A549 (cell line): ENCODE measurements around the gene ENOX2. TPM values are rescaled to one million over a fixed set of nuclear protein-coding genes. Genes with fewer than 3 reads are reported as not detected.

ENCODE experiments used
- ATAC-seq, 2 experiments: fragments of 200-7000 bp in 1 of 2; fragments of >200 bp in 1 of 2; cut with Nextera tagmentation in 1 of 2; cut with Tn5 transposase in 1 of 2; 3 replicates each; pipeline versions ENCODE4 v1.8.0 to v1.9.1; 2018 to 2020; ENCODE audit warnings: mild to moderate bottlenecking in 1 of 2, moderate library complexity in 1 of 2
- CTCF ChIA-PET: fragments of 300-600 bp; sonication (Branson Sonifier 250); formaldehyde crosslinking; extraction: SDS; loops from one replicate; lab custom pipeline; 2021; ENCODE audit warnings: antibody characterized with exemption, inconsistent platforms; lab: Yijun Ruan, JAX
- POLR2A ChIA-PET: fragments of 350-600 bp; formaldehyde crosslinking; extraction: SDS; loops from one replicate; lab custom pipeline; 2021; ENCODE audit warnings: antibody characterized with exemption, inconsistent platforms; lab: Yijun Ruan, JAX
- DNase-seq, 2 experiments: peaks; one replicate each; pipeline versions ENCODE4 v3.0.0 to v3.0.0-alpha.2; 2011 to 2016; ENCODE audit warnings: low read depth in 1 of 2, low spot score in 1 of 2
- FAIRE-seq: peaks from 2 replicates; lab custom pipeline; 2011; peaks lifted over from hg19 to GRCh38; lab: Jason Lieb, UNC
- H3K27ac ChIP-seq, 2 experiments: fragments of >200 bp; sonication (Bioruptor Twin); formaldehyde crosslinking; 3 replicates each; pipeline ENCODE4 v1.5.1; 2016 to 2017
- H3K4me1 ChIP-seq: fragments of >200 bp; sonication (Bioruptor Twin); formaldehyde crosslinking; 3 replicates; pipeline ENCODE4 v1.6.1; 2016
- H3K4me2 ChIP-seq: fragments of >200 bp; sonication (Bioruptor Twin); formaldehyde crosslinking; 3 replicates; pipeline ENCODE4 v1.6.1; 2016
- H3K4me3 ChIP-seq: fragments of >200 bp; sonication (Bioruptor Twin); formaldehyde crosslinking; 3 replicates; pipeline ENCODE4 v1.5.1; 2016
- H3K9me3 ChIP-seq: fragments of >200 bp; sonication (Bioruptor Twin); formaldehyde crosslinking; 3 replicates; pipeline ENCODE4 v1.6.1; 2016
- BCL3 ChIP-seq: fragments of >200 bp; sonication (Bioruptor Twin); formaldehyde crosslinking; IDR thresholded peaks from 3 replicates; pipeline ENCODE4 v1.6.1; 2016
- CEBPB ChIP-seq, 2 experiments: fragments of >200 bp in 1 of 2; sonication (Bioruptor Twin) in 1 of 2; formaldehyde crosslinking in 1 of 2; IDR thresholded peaks; 2 replicates each; pipeline ENCODE4 v1.6.1; 2012 to 2016
- CHD2 ChIP-seq: fragments of 150-350 bp; IDR thresholded peaks from 2 replicates; pipeline ENCODE4 v1.6.1; 2014; ENCODE audit warnings: low read length; ENCODE audit not compliant: partially characterized antibody
- CTCF ChIP-seq: fragments of >200 bp; sonication (Bioruptor Twin); formaldehyde crosslinking; IDR thresholded peaks from 3 replicates; pipeline ENCODE4 v1.5.1; 2016
- E2F6 ChIP-seq: IDR thresholded peaks from 2 replicates; pipeline ENCODE4 v1.6.1; 2012; ENCODE audit warnings: low read depth, borderline replicate concordance
- EHF ChIP-seq: fragments of 250-450 bp; sonication (Bioruptor Pico); IDR thresholded peaks from 2 replicates; pipeline ENCODE4 v1.5.0; 2020; ENCODE audit warnings: mild to moderate bottlenecking
- EHMT2 ChIP-seq: fragments of 200-600 bp; sonication (generic); IDR thresholded peaks from 2 replicates; pipeline ENCODE4 v1.6.1; 2016; ENCODE audit warnings: antibody characterized with exemption, low read depth, mild to moderate bottlenecking, moderate library complexity
- ESRRA ChIP-seq: fragments of 150-350 bp; IDR thresholded peaks from 2 replicates; pipeline ENCODE4 v1.6.1; 2014; ENCODE audit warnings: mild to moderate bottlenecking, low read length, borderline replicate concordance
- FOXS1 ChIP-seq: fragments of 250-450 bp; sonication (Bioruptor Pico); IDR thresholded peaks from 2 replicates; pipeline ENCODE4 v1.5.0; 2020; ENCODE audit warnings: mild to moderate bottlenecking, moderate library complexity
- HEYL ChIP-seq: fragments of 250-450 bp; sonication (Bioruptor Pico); IDR thresholded peaks from 2 replicates; pipeline ENCODE4 v1.8.0; 2021; ENCODE audit warnings: mild to moderate bottlenecking, moderate library complexity
- HOXA7 ChIP-seq: fragments of 250-450 bp; sonication (Bioruptor Pico); IDR thresholded peaks from 2 replicates; pipeline ENCODE4 v1.5.0; 2020; ENCODE audit warnings: mild to moderate bottlenecking, moderate library complexity
- HOXB13 ChIP-seq: fragments of 250-450 bp; sonication (Bioruptor Pico); IDR thresholded peaks from 2 replicates; pipeline ENCODE4 v1.5.0; 2020; ENCODE audit warnings: low read depth, mild to moderate bottlenecking, moderate library complexity
- HOXB5 ChIP-seq: fragments of 250-450 bp; sonication (Bioruptor Pico); IDR thresholded peaks from 2 replicates; pipeline ENCODE4 v1.5.0; 2020; ENCODE audit warnings: mild to moderate bottlenecking, moderate library complexity
- JUN ChIP-seq, 2 experiments: fragments of >200 bp; sonication (Bioruptor Twin); formaldehyde crosslinking; IDR thresholded peaks; 2 replicates in 1 of 2; 3 replicates in 1 of 2; pipeline ENCODE4 v1.6.1; 2016 to 2017
- KDM1A ChIP-seq: fragments of 200-600 bp; sonication (generic); IDR thresholded peaks from 2 replicates; pipeline ENCODE4 v1.6.1; 2016; ENCODE audit warnings: low read depth, mild to moderate bottlenecking
- MAFK ChIP-seq: fragments of 450-650 bp; IDR thresholded peaks from 2 replicates; pipeline ENCODE4 v1.6.1; 2014; ENCODE audit not compliant: partially characterized antibody
- MYC ChIP-seq: IDR thresholded peaks from 2 replicates; pipeline ENCODE4 v1.6.1; 2012; ENCODE audit warnings: mild to moderate bottlenecking, inconsistent platforms, low read length, improper control_type of control experiment, borderline replicate concordance
- NPAS2 ChIP-seq: fragments of 250-450 bp; sonication (Bioruptor Pico); IDR thresholded peaks from 2 replicates; pipeline ENCODE4 v1.8.0; 2022; ENCODE audit warnings: mild to moderate bottlenecking, moderate library complexity, borderline replicate concordance
- NR3C1 ChIP-seq: fragments of >200 bp; sonication (Bioruptor Twin); formaldehyde crosslinking; IDR thresholded peaks from 3 replicates; pipeline ENCODE4 v1.6.1; 2017
- PHF8 ChIP-seq: fragments of 200-600 bp; sonication (generic); IDR thresholded peaks from 2 replicates; pipeline ENCODE4 v1.6.1; 2016; ENCODE audit warnings: low read depth, mild to moderate bottlenecking, antibody characterized with exemption, moderate library complexity, borderline replicate concordance
- RAD21 ChIP-seq, 2 experiments: fragments of >200 bp in 1 of 2; sonication (Bioruptor Twin) in 1 of 2; formaldehyde crosslinking in 1 of 2; IDR thresholded peaks in 1 of 2; conservative IDR thresholded peaks in 1 of 2; 2 replicates in 1 of 2; 3 replicates in 1 of 2; pipeline ENCODE4 v1.6.1; 2012 to 2018; ENCODE audit warnings: inconsistent platforms in 1 of 2
- RCOR1 ChIP-seq: fragments of 150-350 bp; IDR thresholded peaks from 2 replicates; pipeline ENCODE4 v1.6.1; 2014; ENCODE audit warnings: antibody characterized with exemption, low read length, low read depth
- RNF2 ChIP-seq: fragments of 200-600 bp; sonication (generic); IDR thresholded peaks from 2 replicates; pipeline ENCODE4 v1.6.1; 2016; ENCODE audit warnings: low read depth, mild to moderate bottlenecking, antibody characterized with exemption, moderate library complexity, borderline replicate concordance
- SREBF2 ChIP-seq: fragments of 450-650 bp; IDR thresholded peaks from 2 replicates; pipeline ENCODE4 v1.6.1; 2014; ENCODE audit warnings: mild to moderate bottlenecking, moderate library complexity
- TP53 ChIP-seq: fragments of 250-450 bp; sonication (Bioruptor Pico); IDR thresholded peaks from 2 replicates; pipeline ENCODE4 v1.5.0; 2021; ENCODE audit warnings: mild to moderate bottlenecking, moderate library complexity
- ZSCAN20 ChIP-seq: fragments of 250-450 bp; sonication (Bioruptor Pico); IDR thresholded peaks from 2 replicates; pipeline ENCODE4 v1.8.0; 2022; ENCODE audit warnings: mild to moderate bottlenecking, moderate library complexity
- WGBS: methylation state at CpG from one replicate; pipeline ENCODE4 v1.1.6; 2017; ENCODE audit errors: missing lambda C conversion rate; 5-methylcytosine and 5-hydroxymethylcytosine counted together
- polyA plus RNA-seq, 4 experiments: library from polyadenylated mRNA; depleted of rRNA in 3 of 4; stranded (reverse); fragments of >200 nt; fragmentation: RNase III in 1 of 4; extraction: RNeasy Plus Mini Kit Qiagen cat#74134 plus additional on column Dnase treatment in 1 of 4; gene quantifications; 2 replicates in 3 of 4; 3 replicates in 1 of 4; pipeline ENCODE4 v1.2.3, GENCODE V29; 2011 to 2017

ENOX2 gene
- polyA plus RNA-seq, 2 of the 4 experiments (the other 2 are of a cell fraction), result 10.3 to 35.5 TPM

- TF ChIP-seq NR3C1, result no peak
- DNase-seq, result no peak
- Histone ChIP-seq H3K9me3 (no peaks in the 10 kb centered on the region), H3K27ac (no peak overlapping the region), H3K4me1 (no peaks in the 10 kb centered on the region), H3K4me2 (no peak overlapping the region), H3K4me3 (no peak overlapping the region)
- FAIRE-seq, result no peak
- WGBS, result 83% methylated on average over 3 of the region's 3 CpGs
- ChIA-PET CTCF (no interaction called here), POLR2A (no interaction called here)
- ATAC-seq, result no peak
Observed at GRCh38 chrX:130741151-130741550, 161.9 kb downstream of the ENOX2 start.

- Histone ChIP-seq H3K4me2 (no peak overlapping the region), H3K4me1 (no peaks in the 10 kb centered on the region), H3K27ac (no peak overlapping the region), H3K4me3 (no peak overlapping the region), H3K9me3 (no peaks in the 10 kb centered on the region)
- ChIA-PET POLR2A (no interaction called here), CTCF (no interaction called here)
- FAIRE-seq (no peak), ATAC-seq (no peak)
- 81% methylated on average over 5 of the region's 5 CpGs for WGBS
- no peak for TF ChIP-seq CEBPB (IDR thresholded peaks at IDR 0.05)
- TF ChIP-seq HEYL (CRISPR knock-in tag), result no peak
- TF ChIP-seq ZSCAN20, result no peak
- TF ChIP-seq, all 56 proteins: peak for 0
- DNase-seq, result no peak
Observed at GRCh38 chrX:130738638-130739195, 164.3 kb downstream of the ENOX2 start.

- CTCF ChIA-PET, result no interaction called here
- Histone ChIP-seq H3K27ac (no peak overlapping the region), H3K4me1 (no peaks in the 10 kb centered on the region), H3K4me2 (no peak overlapping the region), H3K4me3 (no peak overlapping the region), H3K9me3 (peaks cover 6% of the 10 kb centered on the region; the same call in 1 of the 3 replicates)
- ATAC-seq (no peak), DNase-seq (no peak), FAIRE-seq (peak; percentile 82)
- POLR2A ChIA-PET, result no interaction called here
- TF ChIP-seq BCL3 (no peak), CHD2 (no peak), RAD21 (conservative IDR thresholded peaks at IDR 0.05 in 1 of 2, IDR thresholded peaks at IDR 0.05 in 1 of 2) (no peak), MAFK (no peak), JUN (IDR thresholded peaks at IDR 0.05) (no peak), NR3C1 (no peak), RCOR1 (no peak), CTCF (no peak), EHMT2 (no peak), E2F6 (no peak), PHF8 (no peak), KDM1A (no peak)
Observed at GRCh38 chrX:130734713-130735112, 168.3 kb downstream of the ENOX2 start.

- peaks cover 14% of the 10 kb centered on the region; the same call in 2 of the 3 replicates for H3K9me3 ChIP-seq
- no peaks in the 10 kb centered on the region for H3K4me1 ChIP-seq
- DNase-seq, result no peak
- no peak for ATAC-seq
- H3K4me2 ChIP-seq, result no peak overlapping the region
- FAIRE-seq, result no peak
- no peak overlapping the region for H3K4me3 ChIP-seq
- ChIA-PET POLR2A (no interaction called here), CTCF (no interaction called here)
- H3K27ac ChIP-seq, result no peak overlapping the region
- TF ChIP-seq HOXA7 (CRISPR knock-in tag) (no peak), SREBF2 (no peak), NPAS2 (CRISPR knock-in tag) (no peak), TP53 (CRISPR knock-in tag) (no peak), CHD2 (no peak), ESRRA (no peak), RNF2 (no peak), MAFK (no peak), MYC (no peak), HOXB5 (CRISPR knock-in tag) (no peak), EHF (no peak), HOXB13 (CRISPR knock-in tag) (no peak), FOXS1 (CRISPR knock-in tag) (no peak)
Observed at GRCh38 chrX:130728208-130728607, 174.8 kb downstream of the ENOX2 start.
